Peyer's patch (tissue), 4 donors: ENCODE results near the gene IGF1R. TPM values are rescaled to one million over a fixed set of nuclear protein-coding genes. Genes with fewer than 3 reads are reported as not detected.
"Not testable (repeated sequence)": the region's sequence is repeated elsewhere in the genome, so short reads cannot be mapped to it uniquely, and the experiment has no call there.

Experiments
- DNase-seq, 3 donors: peaks; one replicate each; pipeline ENCODE4 v3.0.0-alpha.2; 2017 to 2019
- H3K27ac ChIP-seq, 4 donors: fragments of 200-600 bp; sonication (generic); one replicate each; pipeline ENCODE4 v1.5.1; 2016 to 2019
- H3K27me3 ChIP-seq, 2 donors: fragments of 200-600 bp; sonication (generic); one replicate each; pipeline ENCODE4 v1.5.1; 2019
- H3K36me3 ChIP-seq, 3 donors: fragments of 200-600 bp; sonication (generic); one replicate each; pipeline ENCODE4 v1.5.1; 2016 to 2019
- H3K4me1 ChIP-seq, 4 donors: fragments of 200-600 bp; sonication (generic); one replicate each; pipeline ENCODE4 v1.5.1; 2016 to 2019
- H3K4me3 ChIP-seq, 4 donors: fragments of 200-600 bp; sonication (generic); 1 replicate in 3 of 4; 2 replicates in 1 of 4; pipeline ENCODE4 v1.5.1; 2016 to 2019; ENCODE audit warnings: mild to moderate bottlenecking in 1 of 4
- H3K9me3 ChIP-seq, 4 donors: fragments of 200-600 bp; sonication (generic); one replicate each; pipeline ENCODE4 v1.5.1; 2016 to 2019; ENCODE audit warnings: mild to moderate bottlenecking in 1 of 4
- CTCF ChIP-seq, 6 experiments: fragments of 450-650 bp in 4 of 6; fragments of 200-600 bp in 2 of 6; sonication (generic) in 1 of 6; IDR thresholded peaks; one replicate each; pipeline ENCODE4 v1.5.1; 2017 to 2019; ENCODE audit warnings: antibody characterized with exemption in 6 of 6, mild to moderate bottlenecking in 3 of 6, moderate library complexity in 1 of 6
- POLR2A ChIP-seq, 2 donors: fragments of 450-650 bp; IDR thresholded peaks; one replicate each; pipeline ENCODE4 v1.5.1; 2017; ENCODE audit warnings: antibody characterized with exemption in 2 of 2, mild to moderate bottlenecking in 2 of 2, moderate library complexity in 2 of 2
- total RNA-seq, 4 donors: library from RNA; depleted of rRNA; stranded (reverse); fragments of >200 nt; gene quantifications; one replicate each; pipeline ENCODE4 v1.1.0, GENCODE V29; 2016

IGF1R gene
- total RNA-seq, 4 donors from 2014 or later: 29.6 to 176 (median 88.1) TPM

GRCh38 chr15:98998279-98998678 lies 349.9 kb downstream of the IGF1R start:
- Histone ChIP-seq H3K36me3 (no peaks in the 10 kb centered on the region), H3K9me3 (no peaks in the 10 kb centered on the region), H3K4me1 (no peaks in the 10 kb centered on the region), H3K27me3 (no peaks in the 10 kb centered on the region), H3K4me3 (no peak overlapping the region), H3K27ac (no peak overlapping the region)
- DNase-seq: no peak
- no peak for TF ChIP-seq POLR2A (IDR thresholded peaks at IDR 0.05)
- no peak for TF ChIP-seq CTCF (IDR thresholded peaks at IDR 0.05)

- H3K27ac ChIP-seq: no peak overlapping the region
- H3K9me3 ChIP-seq: no peaks in the 10 kb centered on the region
- DNase-seq: no peak
- no peaks in the 10 kb centered on the region for H3K4me1 ChIP-seq
- H3K27me3 ChIP-seq: no peaks in the 10 kb centered on the region
- H3K36me3 ChIP-seq: no peaks in the 10 kb centered on the region
- H3K4me3 ChIP-seq: no peak overlapping the region
- TF ChIP-seq POLR2A (IDR thresholded peaks at IDR 0.05) (no peak), CTCF (IDR thresholded peaks at IDR 0.05) (no peak)
These were observed 350.9 kb downstream of the IGF1R start for GRCh38 chr15:98999233-98999632.

GRCh38 chr15:99002226-99002625 lies 353.9 kb downstream of the IGF1R start:
- no peaks in the 10 kb centered on the region for H3K36me3 ChIP-seq
- TF ChIP-seq POLR2A (IDR thresholded peaks at IDR 0.05): no peak
- no peak for TF ChIP-seq CTCF (IDR thresholded peaks at IDR 0.05)
- no peaks in the 10 kb centered on the region for H3K9me3 ChIP-seq
- no peak for DNase-seq
- H3K4me3 ChIP-seq: no peak overlapping the region
- no peaks in the 10 kb centered on the region for H3K27me3 ChIP-seq
- H3K4me1 ChIP-seq: no peaks in the 10 kb centered on the region
- H3K27ac ChIP-seq: no peak overlapping the region

- H3K27me3 ChIP-seq, DNase-seq, H3K27ac ChIP-seq, H3K4me1 ChIP-seq, H3K36me3 ChIP-seq, H3K4me3 ChIP-seq, H3K9me3 ChIP-seq: not testable (repeated sequence)
These were observed 355.0 kb downstream of the IGF1R start for GRCh38 chr15:99003317-99003716.

GRCh38 chr15:99004998-99005974 lies 356.9 kb downstream of the IGF1R start:
- not testable (repeated sequence) for DNase-seq

GRCh38 chr15:99006146-99006545 lies 357.8 kb downstream of the IGF1R start:
- Histone ChIP-seq H3K27me3 (no peaks in the 10 kb centered on the region), H3K27ac (no peak overlapping the region), H3K4me3 (no peak overlapping the region), H3K9me3 (no peaks in the 10 kb centered on the region), H3K36me3 (no peaks in the 10 kb centered on the region), H3K4me1 (no peaks in the 10 kb centered on the region)
- TF ChIP-seq POLR2A (IDR thresholded peaks at IDR 0.05) (no peak), CTCF (IDR thresholded peaks at IDR 0.05) (no peak)
- DNase-seq: no peak

More at GRCh38 chr15:99004998-99005974, 356.9 kb downstream of the IGF1R start:
- H3K4me3 ChIP-seq, H3K27ac ChIP-seq, H3K4me1 ChIP-seq, H3K9me3 ChIP-seq, H3K27me3 ChIP-seq, H3K36me3 ChIP-seq: not testable (repeated sequence)
